GM21825 (cell line): Measurements from ENCODE around the gene CDC42BPB.

Source experiments
- ATAC-seq: cut with Tn5 transposase; IDR thresholded peaks from one replicate; pipeline ENCODE4 v1.9.1; 2021; ENCODE audit warnings: mild to moderate bottlenecking, moderate library complexity; ENCODE audit not compliant: unreplicated experiment

Gene CDC42BPB, protein sequence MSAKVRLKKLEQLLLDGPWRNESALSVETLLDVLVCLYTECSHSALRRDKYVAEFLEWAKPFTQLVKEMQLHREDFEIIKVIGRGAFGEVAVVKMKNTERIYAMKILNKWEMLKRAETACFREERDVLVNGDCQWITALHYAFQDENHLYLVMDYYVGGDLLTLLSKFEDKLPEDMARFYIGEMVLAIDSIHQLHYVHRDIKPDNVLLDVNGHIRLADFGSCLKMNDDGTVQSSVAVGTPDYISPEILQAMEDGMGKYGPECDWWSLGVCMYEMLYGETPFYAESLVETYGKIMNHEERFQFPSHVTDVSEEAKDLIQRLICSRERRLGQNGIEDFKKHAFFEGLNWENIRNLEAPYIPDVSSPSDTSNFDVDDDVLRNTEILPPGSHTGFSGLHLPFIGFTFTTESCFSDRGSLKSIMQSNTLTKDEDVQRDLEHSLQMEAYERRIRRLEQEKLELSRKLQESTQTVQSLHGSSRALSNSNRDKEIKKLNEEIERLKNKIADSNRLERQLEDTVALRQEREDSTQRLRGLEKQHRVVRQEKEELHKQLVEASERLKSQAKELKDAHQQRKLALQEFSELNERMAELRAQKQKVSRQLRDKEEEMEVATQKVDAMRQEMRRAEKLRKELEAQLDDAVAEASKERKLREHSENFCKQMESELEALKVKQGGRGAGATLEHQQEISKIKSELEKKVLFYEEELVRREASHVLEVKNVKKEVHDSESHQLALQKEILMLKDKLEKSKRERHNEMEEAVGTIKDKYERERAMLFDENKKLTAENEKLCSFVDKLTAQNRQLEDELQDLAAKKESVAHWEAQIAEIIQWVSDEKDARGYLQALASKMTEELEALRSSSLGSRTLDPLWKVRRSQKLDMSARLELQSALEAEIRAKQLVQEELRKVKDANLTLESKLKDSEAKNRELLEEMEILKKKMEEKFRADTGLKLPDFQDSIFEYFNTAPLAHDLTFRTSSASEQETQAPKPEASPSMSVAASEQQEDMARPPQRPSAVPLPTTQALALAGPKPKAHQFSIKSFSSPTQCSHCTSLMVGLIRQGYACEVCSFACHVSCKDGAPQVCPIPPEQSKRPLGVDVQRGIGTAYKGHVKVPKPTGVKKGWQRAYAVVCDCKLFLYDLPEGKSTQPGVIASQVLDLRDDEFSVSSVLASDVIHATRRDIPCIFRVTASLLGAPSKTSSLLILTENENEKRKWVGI (N-terminal part only)

DNA sequence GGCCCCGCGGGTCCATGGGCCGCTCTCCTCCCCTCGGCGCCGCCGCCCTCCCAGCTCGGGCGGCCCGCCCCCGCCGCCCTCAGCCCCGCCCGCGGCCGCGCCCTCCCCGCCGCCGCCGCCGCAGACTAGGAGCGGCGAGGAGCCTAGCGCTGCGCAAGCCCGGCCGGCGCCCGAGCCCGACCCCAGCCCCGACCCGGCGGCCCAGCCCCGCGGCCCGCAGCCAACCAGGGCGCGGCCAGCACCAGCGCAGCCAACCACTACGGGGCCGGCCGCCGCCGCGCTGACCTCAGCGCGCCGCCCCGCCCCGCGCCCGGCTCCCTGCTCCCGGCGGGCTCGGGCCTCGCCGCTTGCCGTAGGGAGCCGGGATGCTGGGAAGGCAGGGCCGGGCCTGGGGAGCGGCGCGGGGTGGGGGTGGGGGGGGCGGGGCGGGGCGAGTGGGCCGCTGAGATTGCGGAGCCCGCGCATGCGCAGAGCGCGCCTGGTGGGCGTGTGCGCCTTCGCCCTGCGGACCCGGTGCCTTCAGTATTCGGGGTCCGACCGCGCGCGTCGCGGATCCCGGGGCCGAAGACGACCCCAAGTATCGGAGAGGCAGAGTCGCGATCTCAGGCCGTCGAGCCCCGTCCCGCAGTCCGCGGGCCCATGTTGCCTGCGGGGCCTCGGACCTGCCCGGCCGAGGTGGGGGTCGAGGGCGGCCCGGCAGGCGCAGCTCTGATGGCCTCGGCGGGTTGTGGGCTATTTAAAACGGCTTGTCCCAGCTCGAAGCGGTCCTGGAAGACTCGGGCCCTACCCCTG is at the start of gene CDC42BPB:
TSS of gene CDC42BPB (minus strand) at position 178 of the 792 bp plus-strand sequence. CDS start 376 bp downstream, outside the sequence.
- peak; percentile 69 for ATAC-seq

DNA sequence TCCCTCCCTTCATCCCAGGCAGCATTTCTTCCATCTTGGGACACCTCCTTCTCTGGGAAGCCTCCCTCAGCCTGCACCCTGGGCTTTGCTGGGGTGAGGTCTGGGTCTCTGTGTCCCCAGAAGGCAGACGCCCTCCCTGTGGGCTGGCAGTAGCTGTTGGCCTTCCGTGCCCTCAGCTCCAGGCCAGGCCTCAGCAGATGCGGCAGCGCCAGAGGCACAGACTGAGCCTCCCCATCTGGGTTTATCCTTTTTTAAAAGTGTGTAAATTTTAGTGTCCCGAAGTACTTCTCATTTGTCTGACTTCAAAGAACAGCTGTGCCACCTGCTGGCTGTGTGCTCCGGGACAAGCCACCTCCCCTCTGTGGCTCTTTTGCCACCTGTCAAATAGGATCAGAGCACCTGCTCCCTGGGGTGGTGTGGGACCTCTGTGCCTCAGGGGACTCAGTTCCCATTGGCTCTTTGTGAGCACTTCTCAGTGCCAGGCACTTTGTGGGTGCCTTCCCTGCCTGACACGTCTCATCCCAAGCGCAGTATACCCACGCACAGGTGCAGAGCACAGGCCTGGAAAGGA is 48.3 kb upstream of the CDC42BPB start:
- no peak for ATAC-seq

DNA sequence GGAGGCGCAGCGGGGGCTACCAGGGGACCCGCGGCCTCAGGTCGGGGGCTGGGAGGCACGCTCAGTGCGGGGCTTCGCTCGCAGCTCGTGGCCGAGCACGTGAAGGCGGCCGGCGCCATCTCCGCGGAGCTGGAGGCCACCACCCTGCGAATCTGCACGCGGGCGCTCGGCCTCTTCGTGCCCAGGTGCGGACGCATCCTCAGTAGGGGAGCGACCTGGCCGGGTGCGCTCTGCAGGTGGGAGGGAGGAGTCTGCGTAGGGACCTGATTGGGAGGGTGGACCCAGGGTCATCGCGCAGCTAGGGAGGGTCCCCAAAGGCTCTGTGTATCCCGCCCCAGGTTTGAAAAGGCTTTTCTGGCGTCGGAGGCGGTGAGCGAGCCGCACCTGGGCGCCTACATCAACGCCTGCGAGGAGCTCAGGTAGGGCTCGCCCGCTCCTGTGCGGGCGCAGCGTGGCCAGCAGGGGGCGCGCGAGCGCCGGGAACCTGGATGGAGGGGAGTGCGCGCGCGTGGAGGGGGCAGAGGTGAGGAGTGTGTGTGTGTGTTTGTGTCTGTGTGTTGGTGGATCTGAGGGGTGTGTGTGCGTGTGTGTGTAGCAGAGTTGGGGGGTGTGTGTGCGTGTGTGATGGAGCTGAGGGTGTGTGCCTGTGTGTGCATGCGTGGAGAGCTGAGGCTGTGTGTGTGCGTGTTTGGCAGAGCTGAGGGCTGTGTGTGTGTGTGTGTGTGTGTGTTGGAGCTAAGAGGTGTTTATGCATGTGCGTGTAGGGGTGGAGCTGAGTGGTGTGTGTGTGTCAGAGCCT is 47.5 kb upstream of the CDC42BPB start:
- ATAC-seq = no peak

DNA sequence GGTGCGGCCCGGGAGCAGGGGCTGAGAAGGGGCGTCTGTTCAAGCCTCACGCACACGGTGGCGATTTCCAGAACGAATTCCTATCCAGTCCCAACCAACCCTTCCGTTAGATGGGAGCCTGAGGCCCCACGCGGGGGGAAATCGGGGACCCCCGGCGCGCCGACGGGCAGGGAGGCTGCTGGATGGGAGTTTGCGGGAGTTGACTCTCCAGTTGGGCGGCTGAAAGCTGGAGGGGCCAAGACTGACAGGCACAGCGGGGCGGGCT is 47.0 kb upstream of the CDC42BPB start:
- ATAC-seq = no peak

GRCh38 chr14:103103461-103104388 is 46.4 kb upstream of the CDC42BPB start:
- ATAC-seq = no peak

- ATAC-seq = no peak
Measured at GRCh38 chr14:103102689-103103260, 45.4 kb upstream of the CDC42BPB start.

- ATAC-seq = no peak
Measured at GRCh38 chr14:103101963-103102688, 44.8 kb upstream of the CDC42BPB start.

DNA sequence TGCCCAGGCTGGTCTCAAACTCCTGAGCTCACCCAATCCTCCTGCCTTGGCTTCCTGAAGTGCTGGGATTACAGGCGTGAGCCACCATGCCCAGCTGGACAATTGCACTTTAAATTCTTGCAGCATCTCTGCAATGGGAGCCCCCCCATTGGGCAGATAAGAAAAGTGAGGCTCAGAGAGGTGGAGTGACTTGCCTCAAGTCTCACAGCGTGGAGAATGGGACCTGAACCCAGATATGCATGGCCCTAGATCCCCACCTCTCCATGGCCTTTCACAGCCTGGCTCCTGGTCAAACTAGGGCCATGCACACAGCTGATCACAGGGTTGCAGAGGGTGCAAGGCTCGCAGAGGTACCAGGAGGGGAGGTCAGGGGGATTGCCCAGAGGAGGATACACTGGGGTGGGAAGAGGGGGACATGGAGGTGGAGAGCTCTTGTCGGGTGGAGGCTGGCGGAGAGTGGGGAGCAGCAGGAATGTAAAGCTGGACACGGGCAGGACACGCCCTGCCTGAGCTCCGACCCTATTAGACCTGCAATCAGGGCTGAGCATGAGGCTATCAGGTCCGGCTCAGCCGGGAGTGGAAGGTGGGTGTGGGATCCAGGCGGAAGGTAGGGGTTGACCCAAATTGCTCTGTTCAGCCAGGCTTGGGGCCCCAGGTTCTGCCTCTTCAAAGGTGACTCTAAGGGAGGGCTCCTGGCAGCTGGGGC is 44.1 kb upstream of the CDC42BPB start:
- ATAC-seq = no peak

DNA sequence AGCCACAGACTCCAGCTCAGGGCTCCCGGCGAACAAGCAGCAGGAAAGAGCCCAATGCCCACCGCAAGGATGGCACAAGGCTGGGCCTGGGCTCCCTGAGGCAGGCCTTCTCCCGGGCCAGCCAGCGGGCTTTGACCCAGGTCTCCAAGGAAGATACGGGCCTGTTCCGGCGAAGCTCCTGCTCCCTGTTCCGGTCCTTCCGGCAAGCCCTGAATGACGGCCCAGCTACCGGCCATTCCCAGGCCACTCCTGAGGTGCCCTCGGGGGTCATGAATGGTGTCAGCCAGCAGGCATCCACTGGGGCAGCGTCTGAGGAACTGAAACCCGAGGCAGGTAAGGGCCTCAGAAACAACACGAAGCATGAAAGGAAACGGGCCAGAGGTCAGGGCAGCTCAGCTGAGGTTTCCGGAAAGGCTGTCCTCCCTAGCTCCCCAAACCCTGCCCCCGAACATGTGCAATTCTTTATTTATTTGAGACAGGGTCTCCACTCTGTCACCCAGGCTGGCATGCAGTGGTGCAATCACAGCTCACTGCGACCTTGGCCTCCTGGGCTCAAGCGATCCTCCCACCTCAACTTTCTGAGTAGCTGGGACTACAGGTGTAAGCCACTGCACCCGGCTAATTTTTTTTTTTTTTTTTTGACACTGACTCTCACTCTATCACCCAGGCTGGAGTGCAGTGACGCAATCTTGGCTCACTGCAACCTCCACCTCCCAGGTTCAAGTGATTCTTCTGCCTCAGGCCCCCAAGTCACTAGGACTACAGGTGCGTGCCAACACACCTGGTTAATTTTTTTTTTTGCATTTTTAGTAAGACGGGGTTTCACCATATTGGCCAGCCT is 43.2 kb upstream of the CDC42BPB start:
- no peak for ATAC-seq

- ATAC-seq = no peak
Measured at GRCh38 chr14:103099733-103100280, 42.5 kb upstream of the CDC42BPB start.

DNA sequence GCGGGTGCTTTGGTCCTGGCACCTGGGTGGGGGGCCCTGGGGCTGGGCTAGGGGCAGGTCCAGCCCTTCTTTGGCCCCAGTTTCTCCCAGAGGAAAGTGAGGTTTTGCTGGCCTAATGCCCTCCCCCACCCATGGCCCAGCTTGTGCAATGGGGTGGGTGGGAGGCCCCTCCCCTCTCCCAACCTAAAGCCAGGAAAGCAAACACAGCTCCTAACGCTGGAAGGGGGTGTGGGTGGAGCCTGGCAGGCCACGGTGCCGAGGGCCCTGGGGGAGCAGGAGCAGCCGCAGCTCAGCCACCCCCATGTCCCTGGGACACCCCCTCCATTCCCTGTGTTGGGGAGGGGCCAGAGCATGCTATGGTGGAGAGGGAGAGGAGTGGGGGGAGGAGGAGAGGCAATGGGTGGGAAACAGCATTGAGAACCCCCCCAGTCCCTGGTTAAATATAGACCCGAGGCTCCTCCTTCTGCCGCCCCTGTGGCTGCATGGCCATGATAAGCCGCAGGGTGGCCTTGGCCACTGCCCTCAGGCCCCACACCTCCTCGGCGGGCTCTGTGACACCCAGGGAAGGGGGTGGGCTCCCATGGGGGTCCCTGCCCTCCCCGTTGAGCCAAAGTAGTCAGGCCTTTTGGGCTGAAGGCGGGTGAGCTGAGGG is 41.9 kb upstream of the CDC42BPB start:
- no peak for ATAC-seq

- ATAC-seq = no peak
Measured at GRCh38 chr14:103097994-103098957, 40.9 kb upstream of the CDC42BPB start.

GRCh38 chr14:103097244-103097993 is 40.1 kb upstream of the CDC42BPB start:
- no peak for ATAC-seq
